ENCODE results near the gene CDV3. TPM values are rescaled to one million over a fixed set of nuclear protein-coding genes. Genes with fewer than 3 reads are reported as not detected.

The CDV3 gene
- total RNA-seq, 1 experiment from 2014 or later: 73.9 TPM

- no peak for DNase-seq (ENCODE audit: low spot score)
Measured at GRCh38 chr3:133606342-133606741, 32.9 kb downstream of the CDV3 start.

GRCh38 chr3:133606902-133607301 lies 33.4 kb downstream of the CDV3 start:
- DNase-seq (ENCODE audit: low spot score): no peak

- DNase-seq (ENCODE audit: low spot score): no peak
Measured at GRCh38 chr3:133607816-133608215, 34.3 kb downstream of the CDV3 start.

GRCh38 chr3:133608388-133608787 lies 34.9 kb downstream of the CDV3 start:
- no peak for DNase-seq (ENCODE audit: low spot score)

- no peak for DNase-seq (ENCODE audit: low spot score)
Measured at GRCh38 chr3:133610031-133610430, 36.5 kb downstream of the CDV3 start.

GRCh38 chr3:133611534-133611933 lies 38.0 kb downstream of the CDV3 start:
- DNase-seq (ENCODE audit: low spot score): no peak

- DNase-seq (ENCODE audit: low spot score): no peak
Measured at GRCh38 chr3:133620066-133620784, 46.7 kb downstream of the CDV3 start.

GRCh38 chr3:133627789-133628188 lies 54.3 kb downstream of the CDV3 start:
- no peak for DNase-seq (ENCODE audit: low spot score)

GRCh38 chr3:133629146-133629545 lies 55.7 kb downstream of the CDV3 start:
- DNase-seq (ENCODE audit: low spot score): no peak

GRCh38 chr3:133633439-133633838 lies 60.0 kb downstream of the CDV3 start:
- no peak for DNase-seq (ENCODE audit: low spot score)

Small RNA genes within 50 kb of the gene (small RNA-seq; reads per million reads assigned to genes)
- not detected for gene AC022296.2
- not detected for gene RF00438

Other genes starting within 250 kb of the CDV3 start
- not detected in 2 replicates for gene BFSP2, start 173.6 kb upstream of the CDV3 start, total RNA-seq (2014; rRNA removed; shearing (Covaris generic))
- 28.2 and 33.7 TPM in 2 replicates for gene TOPBP1, start 88.3 kb downstream of the CDV3 start, total RNA-seq (2014; rRNA removed; shearing (Covaris generic))
- 0.03 TPM in 1 of 2 replicates, not detected in the other for gene TF, start 172.7 kb downstream of the CDV3 start, total RNA-seq (2014; rRNA removed; shearing (Covaris generic))
- gene SRPRB, start 232.1 kb downstream of the CDV3 start, total RNA-seq (2014; rRNA removed; shearing (Covaris generic)): 69.7 and 74.8 TPM in 2 replicates

Measured in HT-29 (cell line).